Fibroblast of mammary gland (primary cell): Measurements from ENCODE around the gene PCSK4.

ENCODE experiments used
- DNase-seq: peaks from one replicate; pipeline ENCODE4 v3.0.0-alpha.2; 2010; ENCODE audit warnings: low read depth
- H3K4me3 ChIP-seq: 2 replicates; pipeline ENCODE4 v1.5.1; 2011; ENCODE audit warnings: low read depth, mild to moderate bottlenecking, low read length, moderate library complexity; ENCODE audit not compliant: control insufficient read depth
- CTCF ChIP-seq: conservative IDR thresholded peaks from 2 replicates; pipeline ENCODE4 v1.5.1; 2011; ENCODE audit warnings: low read depth, low read length, inconsistent platforms; ENCODE audit not compliant: control insufficient read depth, insufficient read depth

Gene PCSK4

DNA sequence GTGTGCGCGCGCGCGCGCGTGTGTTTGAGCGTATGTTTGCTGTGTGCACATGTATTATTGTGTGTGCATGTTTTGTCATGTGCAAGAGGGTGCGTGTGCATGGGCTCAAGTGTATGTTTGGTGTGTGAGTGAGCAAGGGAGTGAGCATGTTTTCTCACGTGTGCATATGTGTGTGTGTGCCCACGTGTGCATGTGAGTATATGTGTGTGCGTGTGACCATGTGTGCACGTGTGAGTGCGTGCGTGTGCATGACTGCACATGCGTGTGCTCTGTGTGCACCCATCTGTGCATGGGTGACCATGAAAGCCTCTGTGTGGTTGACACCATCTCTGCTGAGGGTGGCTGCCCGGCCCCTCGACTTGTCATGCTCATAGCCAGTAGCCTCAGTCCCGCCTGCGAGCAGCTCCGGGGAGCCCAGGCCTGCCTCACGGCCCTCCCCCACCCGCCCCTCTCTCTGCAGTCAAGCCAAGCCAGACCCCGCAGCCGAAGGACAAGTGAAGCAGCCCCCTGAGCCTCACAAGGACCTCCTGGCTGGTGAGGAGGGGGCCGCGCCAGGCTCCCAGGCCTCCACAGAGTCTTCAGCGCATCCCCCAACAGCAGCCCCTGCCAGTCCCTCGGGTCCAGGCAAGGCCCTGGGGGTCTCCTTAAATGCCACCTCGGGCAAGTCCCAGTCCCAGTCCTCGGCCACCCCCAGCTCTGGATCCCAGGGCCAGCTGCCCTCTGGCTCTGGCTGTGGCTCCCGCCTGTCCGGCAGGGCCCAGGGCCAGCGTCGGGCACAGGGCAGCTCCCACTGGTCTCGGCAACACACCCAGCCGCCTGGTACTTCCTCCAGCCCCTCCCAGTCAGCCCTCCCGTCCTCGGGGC, 6.8 kb upstream of the PCSK4 start:
- no peak overlapping the region for H3K4me3 ChIP-seq

GRCh38 chr19:1495799-1496713, 5.9 kb upstream of the PCSK4 start:
- H3K4me3 ChIP-seq: no peak overlapping the region
- no peak for TF ChIP-seq CTCF

More for the DNA sequence above, 6.8 kb upstream of the PCSK4 start:
- no peak for TF ChIP-seq CTCF
- no peak for DNase-seq

GRCh38 chr19:1495051-1495798, 5.1 kb upstream of the PCSK4 start:
- DNase-seq: no peak
- TF ChIP-seq CTCF: no peak
- no peak overlapping the region for H3K4me3 ChIP-seq

More at GRCh38 chr19:1495799-1496713, 5.9 kb upstream of the PCSK4 start:
- no peak for DNase-seq

GRCh38 chr19:1494115-1494815, 4.1 kb upstream of the PCSK4 start:
- TF ChIP-seq CTCF: no peak
- DNase-seq: no peak

DNA sequence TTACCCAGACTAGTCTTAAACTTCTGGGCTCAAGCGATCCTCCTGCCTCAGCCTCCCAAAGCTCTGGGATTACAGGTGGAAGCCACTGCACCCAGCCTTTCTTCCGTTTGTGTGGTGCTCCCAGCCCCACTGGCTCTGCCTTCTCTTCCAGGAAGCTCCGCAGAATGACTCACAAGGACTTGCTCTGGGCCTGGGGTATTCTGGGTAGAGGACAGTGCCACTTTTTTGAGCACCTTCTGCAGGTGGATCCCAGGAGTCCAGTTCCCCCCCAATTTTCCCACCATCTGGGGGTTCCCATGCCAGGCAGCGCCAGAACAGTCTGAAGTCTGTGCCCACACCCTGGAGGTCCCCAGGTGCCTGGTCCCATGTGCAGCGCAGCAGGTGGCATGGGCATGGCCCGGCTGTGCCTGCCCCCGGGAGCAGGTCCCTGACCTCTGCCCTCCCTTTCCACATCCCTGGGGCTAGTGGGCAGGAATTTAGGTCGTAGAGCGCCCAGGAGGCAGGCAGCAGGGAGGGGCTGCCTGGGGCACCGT, 2.4 kb upstream of the PCSK4 start:
- H3K4me3 ChIP-seq: no peak overlapping the region
- no peak for TF ChIP-seq CTCF
- no peak for DNase-seq

More at GRCh38 chr19:1494115-1494815, 4.1 kb upstream of the PCSK4 start:
- no peak overlapping the region for H3K4me3 ChIP-seq
